GM12878 (cell line): Measurements from ENCODE around the gene PRR4. TPM values are rescaled to one million over a fixed set of nuclear protein-coding genes. Genes with fewer than 3 reads are reported as not detected.

Experiments
- ATAC-seq: fragments of 200-7000 bp; cut with Tn5 transposase; 3 replicates; pipeline ENCODE4 v1.9.1; 2020; ENCODE audit warnings: mild to moderate bottlenecking, moderate library complexity
- BruUV-seq: library from RNA; stranded (reverse); fragments of 400-500 nt; replicated peaks from 2 replicates; lab custom pipeline; 2021; lab: Mats Ljungman, UMichigan
- CTCF ChIA-PET: fragments of 300-600 bp; sonication (Branson Sonifier 250); formaldehyde crosslinking; extraction: SDS; loops from one replicate; lab custom pipeline; 2021; ENCODE audit warnings: inconsistent platforms; lab: Yijun Ruan, JAX
- POLR2A ChIA-PET: fragments of 350-600 bp; formaldehyde crosslinking; extraction: SDS; loops from one replicate; lab custom pipeline; 2021; ENCODE audit warnings: inconsistent platforms; lab: Charles Lee
- RAD21 ChIA-PET: fragments of 300-600 bp; sonication (Branson Sonifier 250); formaldehyde crosslinking; loops from one replicate; lab custom pipeline; 2023; ENCODE audit warnings: antibody characterized with exemption; ENCODE audit not compliant: unreplicated experiment; lab: Charles Lee
- SMC1A ChIA-PET: fragments of 300-600 bp; sonication (Branson Sonifier 250); formaldehyde crosslinking; loops from one replicate; lab custom pipeline; 2023; ENCODE audit not compliant: unreplicated experiment, uncharacterized antibody; lab: Charles Lee
- DNase-seq: peaks from one replicate; pipeline ENCODE4 v3.0.0-alpha.2; 2011; ENCODE audit warnings: low read depth, low spot score
- FAIRE-seq: peaks from 3 replicates; lab custom pipeline; 2011; peaks lifted over from hg19 to GRCh38; lab: Jason Lieb, UNC
- H2AFZ ChIP-seq: 2 replicates; pipeline ENCODE4 v1.6.0; 2011; ENCODE audit warnings: low read depth, low read length, control low read depth; ENCODE audit not compliant: control insufficient read depth
- H3K27ac ChIP-seq: 2 replicates; pipeline ENCODE4 v1.5.1; 2011; ENCODE audit warnings: control low read depth; ENCODE audit not compliant: control insufficient read depth, insufficient read depth
- H3K27me3 ChIP-seq, 2 experiments: replicated peaks in 1 of 2; 2 replicates each; pipeline versions ENCODE4 v1.6.0 to v1.6.1; 2011; ENCODE audit warnings: low read length in 1 of 2; ENCODE audit not compliant: control insufficient read depth in 2 of 2, insufficient read depth in 2 of 2
- H3K36me3 ChIP-seq, 2 experiments: 2 replicates each; pipeline ENCODE4 v1.5.1; 2011; ENCODE audit warnings: low read length in 1 of 2; ENCODE audit not compliant: control insufficient read depth in 2 of 2, insufficient read depth in 2 of 2
- H3K4me1 ChIP-seq: 2 replicates; pipeline ENCODE4 v1.6.1; 2011; ENCODE audit warnings: mild to moderate bottlenecking, low read length, moderate library complexity, mixed read lengths; ENCODE audit not compliant: control insufficient read depth, insufficient read depth
- H3K4me2 ChIP-seq: 2 replicates; pipeline ENCODE4 v1.6.0; 2011; ENCODE audit warnings: control low read depth; ENCODE audit not compliant: control insufficient read depth, insufficient read depth
- H3K4me3 ChIP-seq: fragments of 200-600 bp; sonication (generic); 2 replicates; pipeline ENCODE4 v1.5.1; 2016
- H3K79me2 ChIP-seq: 2 replicates; pipeline ENCODE4 v1.6.0; 2011; ENCODE audit warnings: low read length; ENCODE audit not compliant: control insufficient read depth, insufficient read depth
- H3K9ac ChIP-seq: 2 replicates; pipeline ENCODE4 v1.8.0; 2011; ENCODE audit warnings: low read length, control low read depth, mixed read lengths; ENCODE audit not compliant: control insufficient read depth, insufficient read depth
- H3K9me3 ChIP-seq: replicated peaks from 3 replicates; pipeline ENCODE4 v1.5.1; 2011; ENCODE audit warnings: mild to moderate bottlenecking, low read length; ENCODE audit not compliant: control insufficient read depth, insufficient read depth
- H4K20me1 ChIP-seq: 2 replicates; pipeline ENCODE4 v1.6.0; 2011; ENCODE audit not compliant: control insufficient read depth, insufficient read depth
- EZH2 ChIP-seq: IDR thresholded peaks from 2 replicates; pipeline ENCODE4 v1.6.1; 2012; ENCODE audit warnings: low read depth, mild to moderate bottlenecking, control low read depth, inconsistent platforms, low read length, borderline replicate concordance; ENCODE audit not compliant: control insufficient read depth
- HDAC6 ChIP-seq: fragments of 200-600 bp; sonication (generic); IDR thresholded peaks from one replicate; pipeline ENCODE4 v1.8.0; 2017; ENCODE audit warnings: antibody characterized with exemption; ENCODE audit not compliant: unreplicated experiment
- IKZF2 ChIP-seq, 2 experiments: fragments of 450-650 bp; IDR thresholded peaks; 2 replicates each; pipeline ENCODE4 v1.6.1; 2017; ENCODE audit warnings: mild to moderate bottlenecking in 2 of 2, moderate library complexity in 2 of 2
- MTA3 ChIP-seq: IDR thresholded peaks from 2 replicates; pipeline ENCODE4 v1.6.1; 2012; ENCODE audit warnings: low read length, inconsistent platforms, borderline replicate concordance
- MXI1 ChIP-seq: fragments of 150-350 bp; IDR thresholded peaks from 2 replicates; pipeline ENCODE4 v1.6.1; 2011; ENCODE audit warnings: low read depth, mild to moderate bottlenecking, inconsistent platforms, low read length, improper control_type of control experiment
- NFYA ChIP-seq: IDR thresholded peaks from 2 replicates; pipeline ENCODE4 v1.6.1; 2011; ENCODE audit warnings: low read depth, mild to moderate bottlenecking, low read length, improper control_type of control experiment, borderline replicate concordance
- RAD51 ChIP-seq: fragments of 450-650 bp; IDR thresholded peaks from 2 replicates; pipeline ENCODE4 v1.6.1; 2016; ENCODE audit warnings: moderate library complexity, mild to moderate bottlenecking, inconsistent platforms
- RB1 ChIP-seq: fragments of 450-650 bp; formaldehyde crosslinking; IDR thresholded peaks from 2 replicates; pipeline ENCODE4 v1.6.1; 2017; ENCODE audit warnings: mild to moderate bottlenecking, borderline replicate concordance
- SUPT20H ChIP-seq: IDR thresholded peaks from 2 replicates; pipeline ENCODE4 v1.6.1; 2011; ENCODE audit warnings: low read depth, mild to moderate bottlenecking, low read length, moderate library complexity, borderline replicate concordance; ENCODE audit not compliant: control insufficient read depth
- SUZ12 ChIP-seq: fragments of 200-600 bp; sonication (generic); IDR thresholded peaks from one replicate; pipeline ENCODE4 v1.6.1; 2018; ENCODE audit warnings: antibody characterized with exemption, mild to moderate bottlenecking; ENCODE audit not compliant: unreplicated experiment
- TCF7 ChIP-seq: IDR thresholded peaks from 2 replicates; pipeline ENCODE4 v1.6.1; 2014; ENCODE audit warnings: antibody characterized with exemption, borderline replicate concordance
- WGBS: methylation state at CpG from one replicate; pipeline ENCODE4 v1.1.6; 2016; ENCODE audit warnings: low lambda C conversion rate; ENCODE audit not compliant: insufficient replicate concordance, insufficient coverage; ENCODE audit errors: missing lambda C conversion rate; 5-methylcytosine and 5-hydroxymethylcytosine counted together
- in situ Hi-C: fragments of 300-500 bp; cut with MboI; formaldehyde crosslinking; loops from 9 replicates; pipeline ENCODE4 v1.14.3; 2018; ENCODE audit warnings: mixed read lengths
- intact Hi-C: fragments of 100-400 bp; cut with micrococcal nuclease; formaldehyde crosslinking; loops from one replicate; pipeline ENCODE4 v1.14.2; 2022; ENCODE audit not compliant: unreplicated experiment
- polyA plus RNA-seq, 11 experiments: library from polyadenylated mRNA; depleted of rRNA in 4 of 11; unstranded in 6 of 11; stranded (reverse) in 5 of 11; fragments of >200 nt; fragmentation: Nextera tagmentation in 4 of 11; fragmentation: Illumina TruSeq in 1 of 11; extraction: Ambion mirVana in 4 of 11; extraction: Trizol in 1 of 11; gene quantifications; 1 replicate in 1 of 11; 2 replicates in 10 of 11; pipeline versions ENCODE4 v1.2.1 to v1.2.3, GENCODE V29; 2011 to 2016; ENCODE audit warnings: inconsistent platforms in 2 of 11, missing spikeins in 2 of 11, low read depth in 1 of 11
- total RNA-seq, 4 experiments: library from RNA; depleted of rRNA in 3 of 4; stranded (reverse); fragments of >200 nt in 3 of 4; fragmentation: Illumina TruSeq in 1 of 4; extraction: Trizol in 1 of 4; gene quantifications; 2 replicates each; pipeline versions ENCODE4 v1.2.1 to v1.2.3, GENCODE V29; 2013 to 2021
- TF ChIP-seq, protein P1 (sequence below): fragments of 450-650 bp; formaldehyde crosslinking; IDR thresholded peaks from 2 replicates; pipeline ENCODE4 v1.4.0; 2022; ENCODE audit warnings: mild to moderate bottlenecking, moderate library complexity
- TF ChIP-seq, protein P2 (sequence below): fragments of 450-650 bp; IDR thresholded peaks from 2 replicates; pipeline ENCODE4 v1.6.1; 2018; ENCODE audit warnings: borderline replicate concordance, mild to moderate bottlenecking; ENCODE audit not compliant: partially characterized antibody

PRR4 gene
- total and polyA plus RNA-seq, 10 of the 15 experiments (the other 5 are each of a cell fraction or from before 2014, with no cell fraction given) = 0.85 to 5.7 (median 1.7) TPM

DNA sequence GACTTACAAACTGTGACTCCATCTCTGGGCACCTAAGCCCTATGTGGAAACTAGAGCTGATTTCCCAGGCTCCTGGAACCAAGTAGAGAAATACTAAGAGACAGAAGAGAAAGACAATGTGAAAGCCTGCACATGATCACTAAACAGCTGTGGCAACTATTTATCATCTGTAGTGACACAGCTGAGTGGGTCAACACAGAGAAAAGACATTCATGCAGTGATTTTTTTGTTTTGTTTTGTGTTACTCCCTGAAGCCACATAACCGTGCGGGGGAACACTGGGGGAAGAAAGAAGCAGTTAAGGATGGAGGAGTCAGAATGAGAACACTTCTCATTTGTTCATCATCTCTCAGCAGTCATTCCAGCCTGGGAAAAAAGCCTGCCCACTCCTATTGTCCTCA is 1.5 kb downstream of the PRR4 start (continued):
- TF ChIP-seq EZH2 (no peak), SUPT20H (no peak), IKZF2 (IDR thresholded peaks at IDR 0.05) (no peak), RB1 (no peak), SUZ12 (no peak), HDAC6 (no peak), MTA3 (no peak), TCF7 (no peak), NFYA (no peak), RAD51 (no peak)
- TF ChIP-seq, protein P1, sequence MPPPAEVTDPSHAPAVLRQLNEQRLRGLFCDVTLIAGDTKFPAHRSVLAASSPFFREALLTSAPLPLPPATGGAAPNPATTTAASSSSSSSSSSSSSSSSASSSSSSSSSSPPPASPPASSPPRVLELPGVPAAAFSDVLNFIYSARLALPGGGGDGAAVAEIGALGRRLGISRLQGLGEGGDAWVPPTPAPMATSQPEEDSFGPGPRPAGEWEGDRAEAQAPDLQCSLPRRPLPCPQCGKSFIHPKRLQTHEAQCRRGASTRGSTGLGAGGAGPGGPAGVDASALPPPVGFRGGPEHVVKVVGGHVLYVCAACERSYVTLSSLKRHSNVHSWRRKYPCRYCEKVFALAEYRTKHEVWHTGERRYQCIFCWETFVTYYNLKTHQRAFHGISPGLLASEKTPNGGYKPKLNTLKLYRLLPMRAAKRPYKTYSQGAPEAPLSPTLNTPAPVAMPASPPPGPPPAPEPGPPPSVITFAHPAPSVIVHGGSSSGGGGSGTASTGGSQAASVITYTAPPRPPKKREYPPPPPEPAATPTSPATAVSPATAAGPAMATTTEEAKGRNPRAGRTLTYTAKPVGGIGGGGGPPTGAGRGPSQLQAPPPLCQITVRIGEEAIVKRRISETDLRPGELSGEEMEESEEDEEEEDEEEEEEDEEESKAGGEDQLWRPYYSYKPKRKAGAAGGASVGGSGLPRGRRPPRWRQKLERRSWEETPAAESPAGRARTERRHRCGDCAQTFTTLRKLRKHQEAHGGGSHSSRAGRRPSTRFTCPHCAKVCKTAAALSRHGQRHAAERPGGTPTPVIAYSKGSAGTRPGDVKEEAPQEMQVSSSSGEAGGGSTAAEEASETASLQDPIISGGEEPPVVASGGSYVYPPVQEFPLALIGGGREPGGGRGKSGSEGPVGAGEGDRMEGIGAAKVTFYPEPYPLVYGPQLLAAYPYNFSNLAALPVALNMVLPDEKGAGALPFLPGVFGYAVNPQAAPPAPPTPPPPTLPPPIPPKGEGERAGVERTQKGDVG (CRISPR knock-in tag) = no peak

- FAIRE-seq = no peak
- POLR2A ChIA-PET = no interaction called here
Observed at GRCh38 chr12:10842862-10843261, 6.4 kb downstream of the PRR4 start.

More at GRCh38 chr12:10842862-10843261, 6.4 kb downstream of the PRR4 start:
- Histone ChIP-seq H3K27ac (no peak overlapping the region), H3K36me3 (no peaks in the 10 kb centered on the region), H3K4me3 (no peak overlapping the region), H2AFZ (no peak overlapping the region), H4K20me1 (no peaks in the 10 kb centered on the region), H3K9ac (no peak overlapping the region), H3K4me2 (no peak overlapping the region), H3K4me1 (no peaks in the 10 kb centered on the region), H3K27me3 (no peaks in the 10 kb centered on the region), H3K9me3 (no peaks in the 10 kb centered on the region), H3K79me2 (no peaks in the 10 kb centered on the region)
- no TSS peak for BruUV-seq
- CTCF ChIA-PET = no interaction called here
- intact Hi-C loops (no loop called here), in situ Hi-C loops (no loop called here)
- TF ChIP-seq MXI1 = no peak
- TF ChIP-seq, protein P2, sequence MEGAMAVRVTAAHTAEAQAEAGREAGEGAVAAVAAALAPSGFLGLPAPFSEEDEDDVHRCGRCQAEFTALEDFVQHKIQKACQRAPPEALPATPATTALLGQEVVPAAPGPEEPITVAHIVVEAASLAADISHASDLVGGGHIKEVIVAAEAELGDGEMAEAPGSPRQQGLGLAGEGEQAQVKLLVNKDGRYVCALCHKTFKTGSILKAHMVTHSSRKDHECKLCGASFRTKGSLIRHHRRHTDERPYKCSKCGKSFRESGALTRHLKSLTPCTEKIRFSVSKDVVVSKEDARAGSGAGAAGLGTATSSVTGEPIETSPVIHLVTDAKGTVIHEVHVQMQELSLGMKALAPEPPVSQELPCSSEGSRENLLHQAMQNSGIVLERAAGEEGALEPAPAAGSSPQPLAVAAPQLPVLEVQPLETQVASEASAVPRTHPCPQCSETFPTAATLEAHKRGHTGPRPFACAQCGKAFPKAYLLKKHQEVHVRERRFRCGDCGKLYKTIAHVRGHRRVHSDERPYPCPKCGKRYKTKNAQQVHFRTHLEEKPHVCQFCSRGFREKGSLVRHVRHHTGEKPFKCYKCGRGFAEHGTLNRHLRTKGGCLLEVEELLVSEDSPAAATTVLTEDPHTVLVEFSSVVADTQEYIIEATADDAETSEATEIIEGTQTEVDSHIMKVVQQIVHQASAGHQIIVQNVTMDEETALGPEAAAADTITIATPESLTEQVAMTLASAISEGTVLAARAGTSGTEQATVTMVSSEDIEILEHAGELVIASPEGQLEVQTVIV = no peak
- SMC1A ChIA-PET = no interaction called here
- 88% methylated on average over 2 of the region's 2 CpGs for WGBS
- RAD21 ChIA-PET = no interaction called here
- ATAC-seq = no peak
- DNase-seq = no peak
